ENCODE results near the gene SPAG16. TPM values are rescaled to one million over a fixed set of nuclear protein-coding genes. Genes with fewer than 3 reads are reported as not detected.

Gene SPAG16
- total and polyA plus RNA-seq, 11 donors, result 9.8 to 26.1 (median 15.2) TPM

DNA sequence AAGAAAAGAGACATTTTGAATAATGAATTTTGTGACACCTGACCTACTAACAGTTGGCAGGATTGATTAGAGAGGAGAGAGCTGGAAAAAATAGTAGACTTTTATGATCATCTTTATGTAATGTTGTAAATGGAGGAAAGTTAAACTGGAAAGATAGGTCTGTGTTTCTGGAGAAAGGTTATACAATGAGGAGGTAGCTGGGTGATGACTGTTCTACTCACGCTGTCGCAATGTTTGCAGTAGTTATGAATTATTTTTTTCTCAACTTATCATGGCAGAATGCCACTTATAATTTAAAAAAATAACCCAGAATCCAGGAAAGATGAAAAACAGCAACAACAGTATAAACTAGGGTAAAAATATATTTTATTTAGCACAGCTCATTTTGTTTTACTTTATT, 364.9 kb downstream of the SPAG16 start:
- DNase-seq (no peak), ATAC-seq (no peak)
- no peaks in the 10 kb centered on the region for H3K36me3 ChIP-seq
- H3K4me1 ChIP-seq, result no peaks in the 10 kb centered on the region
- intact Hi-C loops (cut with DNase I), result no loop called here
- no peaks in the 10 kb centered on the region for H3K9me3 ChIP-seq
- TF ChIP-seq, protein P1, sequence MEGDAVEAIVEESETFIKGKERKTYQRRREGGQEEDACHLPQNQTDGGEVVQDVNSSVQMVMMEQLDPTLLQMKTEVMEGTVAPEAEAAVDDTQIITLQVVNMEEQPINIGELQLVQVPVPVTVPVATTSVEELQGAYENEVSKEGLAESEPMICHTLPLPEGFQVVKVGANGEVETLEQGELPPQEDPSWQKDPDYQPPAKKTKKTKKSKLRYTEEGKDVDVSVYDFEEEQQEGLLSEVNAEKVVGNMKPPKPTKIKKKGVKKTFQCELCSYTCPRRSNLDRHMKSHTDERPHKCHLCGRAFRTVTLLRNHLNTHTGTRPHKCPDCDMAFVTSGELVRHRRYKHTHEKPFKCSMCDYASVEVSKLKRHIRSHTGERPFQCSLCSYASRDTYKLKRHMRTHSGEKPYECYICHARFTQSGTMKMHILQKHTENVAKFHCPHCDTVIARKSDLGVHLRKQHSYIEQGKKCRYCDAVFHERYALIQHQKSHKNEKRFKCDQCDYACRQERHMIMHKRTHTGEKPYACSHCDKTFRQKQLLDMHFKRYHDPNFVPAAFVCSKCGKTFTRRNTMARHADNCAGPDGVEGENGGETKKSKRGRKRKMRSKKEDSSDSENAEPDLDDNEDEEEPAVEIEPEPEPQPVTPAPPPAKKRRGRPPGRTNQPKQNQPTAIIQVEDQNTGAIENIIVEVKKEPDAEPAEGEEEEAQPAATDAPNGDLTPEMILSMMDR (IDR thresholded peaks at IDR 0.05), result no peak
- no peak for TF ChIP-seq POLR2A (IDR thresholded peaks at IDR 0.05)
- no peak overlapping the region for H3K4me3 ChIP-seq
- no peaks in the 10 kb centered on the region for H3K27me3 ChIP-seq
- 82 to 95% (median 88%) methylated on average over 2 of the region's 2 CpGs for WGBS, 4 donors
- no peak overlapping the region for H3K27ac ChIP-seq

DNA sequence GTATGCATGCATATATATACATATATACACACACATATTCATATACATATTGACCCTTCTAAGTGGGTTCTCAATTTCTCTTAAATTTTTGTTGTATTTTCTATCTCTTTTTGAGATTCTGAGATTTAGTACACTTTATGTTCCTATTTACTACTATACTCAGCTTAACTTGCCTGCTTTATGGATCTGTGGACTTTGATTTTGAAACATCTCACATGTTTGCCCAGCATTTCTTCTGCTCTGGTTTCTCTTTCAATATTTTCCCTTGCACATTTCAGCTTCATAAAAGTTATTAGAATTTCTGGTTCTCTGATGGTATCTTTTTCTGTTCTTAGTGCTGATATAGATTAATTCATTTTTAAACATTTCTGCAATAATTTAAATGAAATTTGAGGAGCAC, 380.6 kb downstream of the SPAG16 start:
- intact Hi-C loops (cut with DNase I), result loop anchor here in 2 of 10 donors (5.0 kb wide), 2 partner anchors 277 to 418 kb away; no protein-coding TSS in a partner anchor
- Histone ChIP-seq H3K4me1 (no peaks in the 10 kb centered on the region), H3K36me3 (no peaks in the 10 kb centered on the region), H3K9me3 (peaks cover 0 to 37% (median 13%) of the 10 kb centered on the region in 12 donors), H3K27ac (no peak overlapping the region), H3K4me3 (no peak overlapping the region), H3K27me3 (no peaks in the 10 kb centered on the region)
- TF ChIP-seq, protein P1 (IDR thresholded peaks at IDR 0.05), result no peak
- no peak for TF ChIP-seq POLR2A (IDR thresholded peaks at IDR 0.05)
- no peak for ATAC-seq
- DNase-seq, result no peak

DNA sequence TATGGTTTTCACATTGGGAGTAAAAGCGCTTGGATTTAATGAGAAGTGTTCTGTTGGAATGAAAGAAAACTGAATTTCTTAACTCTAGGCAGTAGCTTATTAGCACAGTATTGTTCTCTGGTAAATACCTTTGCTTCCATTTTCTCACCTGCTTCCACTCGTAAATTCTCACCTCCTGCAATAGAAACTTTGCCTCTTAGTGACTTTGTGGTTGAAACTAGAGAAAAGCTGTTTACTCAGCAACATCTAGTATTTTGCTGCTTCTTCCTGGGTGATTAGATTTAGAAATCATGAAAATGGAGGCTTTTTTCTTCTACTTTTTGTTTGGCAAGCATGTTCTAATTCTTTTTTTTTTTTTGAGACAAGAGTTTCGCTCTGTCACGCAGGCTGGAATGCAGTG, 385.4 kb downstream of the SPAG16 start:
- Histone ChIP-seq H3K27ac (no peak overlapping the region), H3K9me3 (peaks cover 0 to 34% (median 10%) of the 10 kb centered on the region in 12 donors), H3K4me1 (no peaks in the 10 kb centered on the region), H3K4me3 (no peak overlapping the region), H3K36me3 (no peaks in the 10 kb centered on the region), H3K27me3 (no peaks in the 10 kb centered on the region)
- DNase-seq, result no peak
- no peak for ATAC-seq
- intact Hi-C loops (cut with DNase I), result loop anchor here in 1 of 10 donors (5.0 kb wide), 1 partner anchor 273 kb away; no protein-coding TSS in a partner anchor
- no peak for TF ChIP-seq POLR2A (IDR thresholded peaks at IDR 0.05)
- TF ChIP-seq, protein P1 (IDR thresholded peaks at IDR 0.05), result no peak
- WGBS, 4 donors, result 74 to 86% (median 85%) methylated on average over 4 of the region's 4 CpGs

DNA sequence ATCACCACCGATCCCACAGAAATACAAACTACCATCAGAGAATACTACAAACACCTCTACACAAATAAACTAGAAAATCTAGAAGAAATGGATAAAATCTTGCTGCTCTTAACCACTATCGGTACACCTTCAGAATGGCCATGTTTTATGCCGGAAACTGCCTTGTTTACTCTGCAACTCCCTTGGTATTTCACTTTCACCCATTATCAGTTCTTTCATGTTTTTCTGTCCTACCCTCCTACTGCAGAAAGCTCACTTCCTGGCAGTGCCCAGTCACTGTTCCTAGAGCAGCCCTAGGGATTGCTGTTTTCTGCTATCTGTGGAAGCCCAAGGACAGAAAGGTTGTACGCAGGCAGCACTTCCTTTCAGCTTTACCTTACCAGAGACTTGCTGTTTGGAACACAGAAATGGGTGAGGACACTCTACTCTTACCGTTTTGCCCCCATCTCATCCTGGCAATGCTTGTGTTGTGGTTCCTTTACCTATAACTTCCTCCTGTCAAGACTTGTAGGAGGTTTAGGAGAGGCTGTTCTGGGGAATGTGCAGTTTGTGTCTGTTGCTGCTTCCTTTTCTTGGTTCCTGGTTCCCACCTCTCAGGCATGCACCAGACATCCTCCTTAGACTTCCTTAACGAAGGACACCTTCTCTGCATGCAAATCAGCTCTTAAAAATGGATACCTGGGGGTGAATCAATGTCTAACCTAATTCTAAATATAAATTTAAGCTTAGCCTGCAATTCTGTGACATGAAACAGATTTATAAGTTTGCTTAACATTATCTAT, 394.4 kb downstream of the SPAG16 start:
- WGBS, 4 donors, result 62 to 78% (median 66%) methylated on average over 6 of the region's 6 CpGs
- Histone ChIP-seq H3K27ac (no peak overlapping the region), H3K4me1 (no peaks in the 10 kb centered on the region), H3K27me3 (no peaks in the 10 kb centered on the region), H3K4me3 (no peak overlapping the region), H3K36me3 (no peaks in the 10 kb centered on the region), H3K9me3 (peaks cover 0 to 9% (median 0%) of the 10 kb centered on the region in 12 donors)
- DNase-seq (no peak), ATAC-seq (no peak)
- no peak for TF ChIP-seq POLR2A (IDR thresholded peaks at IDR 0.05)
- TF ChIP-seq, protein P1 (IDR thresholded peaks at IDR 0.05), result no peak
- intact Hi-C loops (cut with DNase I), result no loop called here

Data from heart left ventricle (tissue), 16 donors.